ENCODE results near the gene SAA2. TPM values are rescaled to one million over a fixed set of nuclear protein-coding genes. Genes with fewer than 3 reads are reported as not detected.
A peak's percentile ranks its signal among the peaks of the same experiment; 100 is the strongest.
"Not testable (repeated sequence)": the region's sequence is repeated elsewhere in the genome, so short reads cannot be mapped to it uniquely, and the experiment has no call there.

The SAA2 gene
- total RNA-seq = 1.3 TPM
- long read RNA-seq = 0 reads

GRCh38 chr11:18248561-18248960, at the start of gene SAA2:
Gene SAA2, minus strand, starts transcription at chr11:18248668. Its CDS starts 657 bp downstream, at chr11:18248011.
- ATAC-seq (ENCODE audit: poor library complexity) (no peak), DNase-seq (no peak)
- intact Hi-C loops (cut with DNase I) = no loop called here

- ATAC-seq (ENCODE audit: poor library complexity) (no peak), DNase-seq (no peak)
- intact Hi-C loops (cut with DNase I) = no loop called here
Observed at GRCh38 chr11:18295316-18295715, 46.8 kb upstream of the SAA2 start.

- no peak for ATAC-seq (ENCODE audit: poor library complexity)
- no peak for DNase-seq
- intact Hi-C loops (cut with DNase I) = no loop called here
Observed at GRCh38 chr11:18294862-18295261, 46.4 kb upstream of the SAA2 start.

GRCh38 chr11:18288911-18289310, 40.4 kb upstream of the SAA2 start:
- intact Hi-C loops (cut with DNase I) = no loop called here
- ATAC-seq (ENCODE audit: poor library complexity) = no peak
- DNase-seq = no peak

GRCh38 chr11:18285841-18286240, 37.4 kb upstream of the SAA2 start:
- no peak for ATAC-seq (ENCODE audit: poor library complexity)
- intact Hi-C loops (cut with DNase I) = no loop called here

GRCh38 chr11:18282626-18283025, 34.2 kb upstream of the SAA2 start:
- DNase-seq (no peak), ATAC-seq (ENCODE audit: poor library complexity) (no peak)
- intact Hi-C loops (cut with DNase I) = no loop called here

More at GRCh38 chr11:18285841-18286240, 37.4 kb upstream of the SAA2 start:
- no peak for DNase-seq

- DNase-seq = no peak
- ATAC-seq (ENCODE audit: poor library complexity) = no peak
- intact Hi-C loops (cut with DNase I) = no loop called here
Observed at GRCh38 chr11:18280438-18281045, 32.1 kb upstream of the SAA2 start.

GRCh38 chr11:18277565-18278271, 29.2 kb upstream of the SAA2 start:
- intact Hi-C loops (cut with DNase I) = no loop called here
- ATAC-seq (ENCODE audit: poor library complexity) (peak; percentile 64), DNase-seq (no peak)

- DNase-seq = no peak
- intact Hi-C loops (cut with DNase I) = no loop called here
- no peak for ATAC-seq (ENCODE audit: poor library complexity)
Observed at GRCh38 chr11:18271206-18271605, 22.7 kb upstream of the SAA2 start.

- ATAC-seq (ENCODE audit: poor library complexity) (no peak), DNase-seq (no peak)
- intact Hi-C loops (cut with DNase I) = no loop called here
Observed at GRCh38 chr11:18270102-18270501, 21.6 kb upstream of the SAA2 start.

GRCh38 chr11:18269252-18269651, 20.8 kb upstream of the SAA2 start:
- intact Hi-C loops (cut with DNase I); DNase-seq; ATAC-seq (ENCODE audit: poor library complexity): not testable (repeated sequence)

GRCh38 chr11:18267335-18268133, 19.1 kb upstream of the SAA2 start:
- ATAC-seq (ENCODE audit: poor library complexity); intact Hi-C loops (cut with DNase I); DNase-seq: not testable (repeated sequence)

GRCh38 chr11:18265949-18266348, 17.5 kb upstream of the SAA2 start, which contains the start of gene SAA1:
Gene SAA1, plus strand, starts transcription at chr11:18266264. Its CDS starts 624 bp downstream, at chr11:18266888.
- intact Hi-C loops (cut with DNase I) = no loop called here

GRCh38 chr11:18264677-18265555, 16.4 kb upstream of the SAA2 start:
- DNase-seq (no peak), ATAC-seq (ENCODE audit: poor library complexity) (no peak)
- intact Hi-C loops (cut with DNase I) = no loop called here

More at GRCh38 chr11:18265949-18266348, 17.5 kb upstream of the SAA2 start, which contains the start of gene SAA1:
- no peak for ATAC-seq (ENCODE audit: poor library complexity)
- DNase-seq = no peak

GRCh38 chr11:18264035-18264434, 15.6 kb upstream of the SAA2 start:
- intact Hi-C loops (cut with DNase I) = no loop called here
- no peak for DNase-seq
- no peak for ATAC-seq (ENCODE audit: poor library complexity)

GRCh38 chr11:18262681-18263350, 14.3 kb upstream of the SAA2 start:
- DNase-seq; ATAC-seq (ENCODE audit: poor library complexity); intact Hi-C loops (cut with DNase I): not testable (repeated sequence)

GRCh38 chr11:18261721-18262120, 13.3 kb upstream of the SAA2 start:
- ATAC-seq (ENCODE audit: poor library complexity) = no peak
- intact Hi-C loops (cut with DNase I) = no loop called here
- no peak for DNase-seq

- no peak for ATAC-seq (ENCODE audit: poor library complexity)
- intact Hi-C loops (cut with DNase I) = no loop called here
- DNase-seq = no peak
Observed at GRCh38 chr11:18259259-18259658, 10.8 kb upstream of the SAA2 start.

All from Right ventricle myocardium superior (tissue), 1 donor.